Measurements from ENCODE around the gene UBTD2. TPM values are rescaled to one million over a fixed set of nuclear protein-coding genes. Genes with fewer than 3 reads are reported as not detected.

UBTD2 gene
- total RNA-seq, 1 donor from 2014 or later = 30.1 TPM

- H3K36me3 ChIP-seq (ENCODE audit: control insufficient read depth, insufficient read depth, low read length) = no peaks in the 10 kb centered on the region
- H3K27me3 ChIP-seq (ENCODE audit: control insufficient read depth, insufficient read depth, low read length) = no peaks in the 10 kb centered on the region
- DNase-seq (ENCODE audit: low read depth) = no peak
- no peak overlapping the region for H3K4me3 ChIP-seq (ENCODE audit: low read depth, low read length)
- no peak for TF ChIP-seq CTCF (IDR thresholded peaks at IDR 0.05; ENCODE audit: insufficient read depth, low read length, poor library complexity, severe bottlenecking)
These were observed 110.5 kb downstream of the UBTD2 start for GRCh38 chr5:172172912-172173563.

- no peaks in the 10 kb centered on the region for H3K27me3 ChIP-seq (ENCODE audit: control insufficient read depth, insufficient read depth, low read length)
- TF ChIP-seq CTCF (IDR thresholded peaks at IDR 0.05; ENCODE audit: insufficient read depth, low read length, poor library complexity, severe bottlenecking) = no peak
- no peak overlapping the region for H3K4me3 ChIP-seq (ENCODE audit: low read depth, low read length)
- DNase-seq (ENCODE audit: low read depth) = no peak
- H3K36me3 ChIP-seq (ENCODE audit: control insufficient read depth, insufficient read depth, low read length) = no peaks in the 10 kb centered on the region
These were observed 112.4 kb downstream of the UBTD2 start for GRCh38 chr5:172171118-172171517.

GRCh38 chr5:172170251-172170701 lies 113.3 kb downstream of the UBTD2 start:
- H3K27me3 ChIP-seq (ENCODE audit: control insufficient read depth, insufficient read depth, low read length) = no peaks in the 10 kb centered on the region
- no peaks in the 10 kb centered on the region for H3K36me3 ChIP-seq (ENCODE audit: control insufficient read depth, insufficient read depth, low read length)
- TF ChIP-seq CTCF (IDR thresholded peaks at IDR 0.05; ENCODE audit: insufficient read depth, low read length, poor library complexity, severe bottlenecking) = no peak
- H3K4me3 ChIP-seq (ENCODE audit: low read depth, low read length) = no peak overlapping the region
- DNase-seq (ENCODE audit: low read depth) = no peak

- Histone ChIP-seq H3K4me3 (ENCODE audit: low read depth, low read length) (no peak overlapping the region), H3K36me3 (ENCODE audit: control insufficient read depth, insufficient read depth, low read length) (no peaks in the 10 kb centered on the region), H3K27me3 (ENCODE audit: control insufficient read depth, insufficient read depth, low read length) (no peaks in the 10 kb centered on the region)
- no peak for DNase-seq (ENCODE audit: low read depth)
- no peak for TF ChIP-seq CTCF (IDR thresholded peaks at IDR 0.05; ENCODE audit: insufficient read depth, low read length, poor library complexity, severe bottlenecking)
These were observed 114.3 kb downstream of the UBTD2 start for GRCh38 chr5:172169216-172169615.

- TF ChIP-seq CTCF (IDR thresholded peaks at IDR 0.05; ENCODE audit: insufficient read depth, low read length, poor library complexity, severe bottlenecking) = no peak
- DNase-seq (ENCODE audit: low read depth) = no peak
- Histone ChIP-seq H3K36me3 (ENCODE audit: control insufficient read depth, insufficient read depth, low read length) (no peaks in the 10 kb centered on the region), H3K27me3 (ENCODE audit: control insufficient read depth, insufficient read depth, low read length) (no peaks in the 10 kb centered on the region), H3K4me3 (ENCODE audit: low read depth, low read length) (no peak overlapping the region)
These were observed 115.3 kb downstream of the UBTD2 start for GRCh38 chr5:172168311-172168710.

GRCh38 chr5:172167895-172168294 lies 115.7 kb downstream of the UBTD2 start:
- Histone ChIP-seq H3K27me3 (ENCODE audit: control insufficient read depth, insufficient read depth, low read length) (no peaks in the 10 kb centered on the region), H3K4me3 (ENCODE audit: low read depth, low read length) (no peak overlapping the region), H3K36me3 (ENCODE audit: control insufficient read depth, insufficient read depth, low read length) (no peaks in the 10 kb centered on the region)
- no peak for TF ChIP-seq CTCF (IDR thresholded peaks at IDR 0.05; ENCODE audit: insufficient read depth, low read length, poor library complexity, severe bottlenecking)
- DNase-seq (ENCODE audit: low read depth) = no peak

Measured in kidney epithelial cell (primary cell).